HG02981 (cell line): ENCODE data around the gene AMMECR1L.

Source experiments
- ATAC-seq: cut with Tn5 transposase; IDR thresholded peaks from one replicate; pipeline ENCODE4 v1.9.1; 2021; ENCODE audit warnings: mild to moderate bottlenecking, moderate library complexity; ENCODE audit not compliant: unreplicated experiment

The AMMECR1L gene

DNA sequence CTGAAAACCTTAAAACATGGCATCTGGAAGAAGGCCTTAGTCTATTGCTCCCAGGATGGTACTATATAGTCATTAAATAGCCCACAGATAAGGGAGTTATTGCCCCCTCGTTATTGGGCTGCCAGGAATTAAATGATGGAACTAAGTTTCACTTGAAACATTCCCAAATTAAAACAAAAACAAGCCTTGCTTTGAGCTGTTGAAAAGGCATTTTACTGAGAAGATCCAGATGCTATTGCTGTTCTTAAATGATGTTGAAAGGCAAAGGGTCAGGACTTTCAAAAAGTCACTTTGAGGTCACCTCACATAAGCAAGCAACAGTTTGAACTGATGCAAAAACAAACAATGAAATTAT, 2.0 kb upstream of the AMMECR1L start:
- no peak for ATAC-seq

DNA sequence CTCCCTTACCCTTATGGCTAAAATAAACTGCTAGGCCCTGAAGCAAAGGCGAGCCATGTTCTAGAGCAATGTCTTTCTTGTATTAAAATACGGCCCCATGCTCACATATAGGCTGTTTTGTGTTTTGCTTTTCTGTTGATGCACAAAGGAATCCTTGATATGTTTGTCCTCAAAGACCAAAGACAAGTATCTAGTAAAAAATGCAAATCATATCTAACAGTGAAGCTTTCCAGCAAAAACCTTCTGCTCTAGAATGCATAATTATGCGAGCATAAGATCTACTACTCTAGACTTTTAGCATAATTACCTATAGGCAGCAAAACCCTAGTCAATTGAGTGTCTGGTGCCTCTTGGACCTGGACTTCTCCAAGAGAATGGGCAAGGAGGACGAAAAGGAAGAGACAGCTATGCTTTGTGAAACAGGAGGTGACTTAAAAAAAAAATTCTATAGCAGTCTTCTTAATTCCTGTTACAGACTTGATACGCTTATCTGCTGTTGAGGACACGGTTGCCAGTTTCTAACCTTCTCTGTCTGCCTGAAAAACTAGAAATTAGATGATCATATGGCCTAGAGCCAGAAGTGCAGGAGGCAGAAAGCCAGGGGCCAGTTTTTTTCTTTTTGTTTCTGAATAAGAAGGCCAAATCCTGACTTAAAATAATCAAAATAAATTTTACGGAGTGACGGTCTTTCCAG, 1.5 kb upstream of the AMMECR1L start:
- no peak for ATAC-seq

- peak; percentile 30 for ATAC-seq
Measured at GRCh38 chr2:127886593-127886935, 808 bp upstream of the AMMECR1L start.

- ATAC-seq, result peak; percentile 22
Measured at GRCh38 chr2:127884861-127885740, 655 bp downstream of the AMMECR1L start.

- no peak for ATAC-seq
Measured at GRCh38 chr2:127884436-127884835, 1.3 kb downstream of the AMMECR1L start.

- no peak for ATAC-seq
Measured at GRCh38 chr2:127879899-127880298, 5.9 kb downstream of the AMMECR1L start.

- no peak for ATAC-seq
Measured at GRCh38 chr2:127877626-127878025, 8.1 kb downstream of the AMMECR1L start.

DNA sequence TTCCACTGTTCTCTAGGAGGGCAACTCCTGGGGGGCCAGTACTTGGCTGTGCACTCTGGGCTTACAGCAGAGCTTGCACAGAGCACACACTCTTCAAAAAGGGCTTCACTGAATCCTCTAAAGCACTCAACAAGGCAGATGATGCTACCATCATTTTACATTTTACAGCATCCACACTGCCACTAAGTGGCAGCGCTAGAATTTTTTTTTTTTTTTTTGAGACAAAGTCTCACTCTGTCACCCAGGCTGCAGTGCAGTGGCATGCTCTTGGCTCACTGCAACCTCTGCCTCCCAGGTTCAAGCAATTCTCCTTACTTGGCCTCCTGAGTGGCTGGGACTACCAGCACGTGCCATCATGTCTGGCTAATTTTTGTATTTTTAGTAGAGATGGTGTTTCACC, 8.6 kb downstream of the AMMECR1L start:
- ATAC-seq, result no peak

DNA sequence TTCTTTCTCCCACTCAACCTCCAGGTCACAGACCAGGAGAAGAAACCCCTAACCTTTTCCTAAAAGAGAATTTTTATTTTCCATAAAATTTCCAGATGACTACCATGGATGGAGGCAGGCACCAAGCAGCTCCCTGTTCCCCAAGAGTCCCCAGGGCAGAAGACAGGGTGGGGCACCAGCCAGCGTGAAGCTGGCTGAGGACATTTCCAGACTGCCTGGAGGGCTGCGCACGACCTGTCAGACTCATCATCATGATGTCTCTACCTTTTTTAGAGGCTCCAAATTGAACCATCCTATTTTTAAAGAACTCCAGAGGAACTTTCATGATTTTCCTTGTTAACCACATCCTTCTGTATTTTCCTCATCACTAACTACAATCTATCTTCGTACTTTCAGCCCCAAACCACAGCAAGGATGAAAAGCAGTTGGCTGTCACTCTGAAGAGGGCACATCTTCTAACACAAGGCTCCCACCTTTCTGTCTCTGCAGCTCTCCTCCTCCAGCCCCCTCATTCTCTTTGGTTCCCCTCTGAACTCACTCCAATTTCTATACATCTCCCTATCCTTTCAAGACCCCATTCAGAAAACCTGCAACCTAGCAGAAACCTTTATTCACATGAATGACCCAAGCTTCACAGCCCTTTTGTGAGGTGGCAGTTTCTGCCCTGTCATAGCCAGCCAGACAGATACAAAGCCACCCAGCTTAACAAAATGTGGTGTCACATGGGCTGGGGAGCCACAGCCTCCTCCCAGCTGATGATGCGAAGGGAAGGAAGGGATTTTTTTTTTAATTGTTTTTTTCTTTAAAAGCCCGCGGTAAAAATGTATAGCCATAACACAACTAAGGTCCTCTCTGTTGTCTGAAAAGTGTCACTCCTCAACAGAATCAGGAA, 11.1 kb downstream of the AMMECR1L start:
- ATAC-seq, result no peak

- ATAC-seq, result no peak
Measured at GRCh38 chr2:127873707-127874303, 12.0 kb downstream of the AMMECR1L start.

DNA sequence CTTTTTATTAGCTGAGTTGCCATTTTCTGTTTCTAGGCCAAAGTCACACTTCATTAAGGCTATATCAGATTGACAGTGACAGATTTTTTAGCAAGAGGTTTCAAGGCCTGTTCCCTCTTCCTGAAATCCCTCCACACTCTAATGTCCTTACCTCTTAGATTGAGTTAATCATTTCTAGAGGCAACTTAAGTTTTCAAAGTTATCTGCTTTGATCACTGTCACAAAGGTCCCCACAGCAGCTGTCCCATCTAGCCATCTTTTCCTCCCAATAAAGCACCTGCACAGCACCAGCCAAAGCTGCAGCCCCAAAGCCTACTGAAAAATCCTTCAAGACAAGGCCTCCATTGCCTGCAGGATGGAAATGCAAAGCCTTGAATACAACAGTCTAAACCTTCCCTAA, 13.4 kb downstream of the AMMECR1L start:
- no peak for ATAC-seq

DNA sequence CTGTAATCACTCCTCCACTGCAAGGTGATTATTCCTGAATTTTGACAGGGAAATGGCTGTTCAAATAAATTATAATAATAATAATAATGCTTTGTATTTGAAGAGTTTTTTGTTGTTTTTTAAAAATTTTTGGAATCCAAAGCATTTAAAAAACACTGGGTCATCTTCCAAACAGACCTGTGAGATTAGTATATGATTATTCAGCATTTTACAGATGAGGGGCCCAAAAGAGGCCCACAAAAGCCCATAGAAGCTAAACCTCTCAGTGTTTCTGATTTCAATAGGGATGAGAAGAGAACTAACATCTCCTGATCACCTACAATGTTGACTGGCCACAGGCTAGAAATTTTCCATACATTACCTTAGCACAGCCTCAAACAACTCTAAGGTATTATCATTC, 19.8 kb downstream of the AMMECR1L start:
- no peak for ATAC-seq

GRCh38 chr2:127864877-127865276, 20.9 kb downstream of the AMMECR1L start:
- ATAC-seq, result no peak

DNA sequence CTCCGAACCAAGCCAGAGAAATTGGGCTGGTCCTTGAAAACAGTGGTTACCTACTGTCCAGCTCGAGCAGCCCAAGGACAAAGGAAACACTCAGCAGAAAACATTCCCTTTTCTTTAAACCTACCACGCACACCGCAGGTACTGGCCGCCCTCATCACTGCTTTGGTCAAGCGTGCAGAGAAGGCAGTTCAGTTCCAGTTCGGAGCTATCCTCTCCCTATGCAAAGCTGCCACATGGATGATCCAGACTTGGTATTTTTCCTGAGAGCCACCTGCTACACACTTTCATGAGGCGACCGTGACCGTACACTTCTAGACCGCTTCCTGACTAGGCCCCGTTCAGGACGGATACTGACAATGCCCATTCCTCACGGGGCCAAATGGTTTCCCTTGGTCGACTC, 23.5 kb downstream of the AMMECR1L start:
- ATAC-seq, result no peak

GRCh38 chr2:127860130-127860529, 25.6 kb downstream of the AMMECR1L start:
- ATAC-seq, result no peak

DNA sequence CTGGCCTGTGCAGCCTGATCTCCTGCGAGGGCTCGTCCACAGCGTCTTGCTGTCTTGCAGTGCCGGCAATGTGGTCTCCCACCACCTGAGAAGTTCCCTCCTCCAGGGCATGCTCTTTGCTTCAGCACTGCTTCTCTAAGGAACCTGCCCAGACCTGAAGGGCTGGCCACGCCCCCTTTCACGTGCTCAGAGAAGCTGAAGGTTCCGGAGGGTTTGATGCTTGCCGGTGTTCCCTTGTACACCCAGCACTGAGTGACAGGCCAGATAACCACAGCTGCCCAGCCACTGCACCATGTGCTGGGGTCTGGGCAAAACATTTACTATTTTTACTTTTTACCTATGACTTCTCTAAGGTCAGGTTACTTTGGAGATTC, 26.1 kb downstream of the AMMECR1L start:
- peak; percentile 27 for ATAC-seq

GRCh38 chr2:127857265-127857808, 28.4 kb downstream of the AMMECR1L start:
- no peak for ATAC-seq

DNA sequence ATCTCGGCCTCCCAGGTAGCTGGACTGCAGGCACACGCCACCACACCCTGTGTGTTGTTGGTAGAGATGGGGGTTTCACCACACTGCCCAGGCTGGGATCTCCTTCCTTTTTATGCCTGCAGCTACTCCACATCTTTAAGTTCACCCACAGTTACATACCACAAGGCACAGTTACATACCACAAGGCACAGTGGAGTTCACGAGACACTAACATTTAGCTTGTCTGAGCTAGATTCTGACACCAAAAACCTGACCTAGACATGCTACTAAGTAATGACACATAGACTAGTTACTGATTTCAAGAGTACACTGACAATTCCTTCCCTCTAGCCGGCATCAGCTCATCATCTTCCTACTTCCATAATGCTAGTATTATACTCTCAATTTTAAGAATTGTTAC, 32.1 kb downstream of the AMMECR1L start:
- ATAC-seq, result no peak

GRCh38 chr2:127852388-127852787, 33.4 kb downstream of the AMMECR1L start:
- ATAC-seq, result no peak

- no peak for ATAC-seq
Measured at GRCh38 chr2:127847931-127848330, 37.8 kb downstream of the AMMECR1L start.

- ATAC-seq, result no peak
Measured at GRCh38 chr2:127844973-127845372, 40.8 kb downstream of the AMMECR1L start.
